Gastrocnemius medialis (tissue), 4 donors: Measurements from ENCODE around the gene DGLUCY.

ENCODE experiments used
- POLR2A ChIP-seq, 2 donors: fragments of 450-650 bp; IDR thresholded peaks; one replicate each; pipeline ENCODE4 v1.6.1; 2017; ENCODE audit warnings: antibody characterized with exemption in 2 of 2, mild to moderate bottlenecking in 2 of 2, moderate library complexity in 2 of 2
- TF ChIP-seq, protein P1 (sequence below), 5 experiments: fragments of 450-650 bp in 3 of 5; fragments of 200-600 bp in 2 of 5; sonication (generic) in 2 of 5; IDR thresholded peaks in 4 of 5; conservative IDR thresholded peaks in 1 of 5; 1 replicate in 4 of 5; 2 replicates in 1 of 5; pipeline ENCODE4 v1.5.1; 2016 to 2019; ENCODE audit warnings: antibody characterized with exemption in 5 of 5, mild to moderate bottlenecking in 3 of 5, moderate library complexity in 3 of 5

DNA sequence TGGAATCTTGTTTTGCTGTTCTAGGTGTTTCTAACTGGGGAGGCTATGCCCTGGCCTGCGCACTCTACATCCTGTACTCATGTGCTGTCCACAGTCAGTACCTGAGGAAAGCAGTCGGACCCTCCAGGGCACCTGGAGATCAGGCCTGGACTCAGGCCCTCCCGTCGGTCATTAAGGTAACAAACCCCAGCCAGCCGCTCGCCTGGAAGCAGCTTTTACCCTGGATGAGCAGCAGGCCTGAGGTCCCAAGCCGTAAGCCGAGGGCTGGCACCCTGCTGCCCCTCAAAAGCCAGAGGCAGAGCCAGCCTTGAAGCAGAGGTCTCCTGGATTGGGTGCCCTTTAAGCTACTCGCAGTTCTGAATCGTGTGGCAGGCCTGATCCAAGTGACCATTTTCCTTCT lies 101.5 kb downstream of the DGLUCY start:
- TF ChIP-seq, protein P1, sequence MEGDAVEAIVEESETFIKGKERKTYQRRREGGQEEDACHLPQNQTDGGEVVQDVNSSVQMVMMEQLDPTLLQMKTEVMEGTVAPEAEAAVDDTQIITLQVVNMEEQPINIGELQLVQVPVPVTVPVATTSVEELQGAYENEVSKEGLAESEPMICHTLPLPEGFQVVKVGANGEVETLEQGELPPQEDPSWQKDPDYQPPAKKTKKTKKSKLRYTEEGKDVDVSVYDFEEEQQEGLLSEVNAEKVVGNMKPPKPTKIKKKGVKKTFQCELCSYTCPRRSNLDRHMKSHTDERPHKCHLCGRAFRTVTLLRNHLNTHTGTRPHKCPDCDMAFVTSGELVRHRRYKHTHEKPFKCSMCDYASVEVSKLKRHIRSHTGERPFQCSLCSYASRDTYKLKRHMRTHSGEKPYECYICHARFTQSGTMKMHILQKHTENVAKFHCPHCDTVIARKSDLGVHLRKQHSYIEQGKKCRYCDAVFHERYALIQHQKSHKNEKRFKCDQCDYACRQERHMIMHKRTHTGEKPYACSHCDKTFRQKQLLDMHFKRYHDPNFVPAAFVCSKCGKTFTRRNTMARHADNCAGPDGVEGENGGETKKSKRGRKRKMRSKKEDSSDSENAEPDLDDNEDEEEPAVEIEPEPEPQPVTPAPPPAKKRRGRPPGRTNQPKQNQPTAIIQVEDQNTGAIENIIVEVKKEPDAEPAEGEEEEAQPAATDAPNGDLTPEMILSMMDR (IDR thresholded peaks at IDR 0.05 in 4 of 5, conservative IDR thresholded peaks at IDR 0.05 in 1 of 5): no peak
- TF ChIP-seq POLR2A (IDR thresholded peaks at IDR 0.05): no peak
